Embryonic facial prominence (tissue), 1 donor: ENCODE data around the gene CUL2.
"Not testable (repeated sequence)": the region's sequence is repeated elsewhere in the genome, so short reads cannot be mapped to it uniquely, and the experiment has no call there.

ENCODE experiments used
- DNase-seq: peaks from one replicate; pipeline ENCODE4 v3.0.0-alpha.2; 2016; ENCODE audit errors: extremely low spot score

CUL2 gene

DNA sequence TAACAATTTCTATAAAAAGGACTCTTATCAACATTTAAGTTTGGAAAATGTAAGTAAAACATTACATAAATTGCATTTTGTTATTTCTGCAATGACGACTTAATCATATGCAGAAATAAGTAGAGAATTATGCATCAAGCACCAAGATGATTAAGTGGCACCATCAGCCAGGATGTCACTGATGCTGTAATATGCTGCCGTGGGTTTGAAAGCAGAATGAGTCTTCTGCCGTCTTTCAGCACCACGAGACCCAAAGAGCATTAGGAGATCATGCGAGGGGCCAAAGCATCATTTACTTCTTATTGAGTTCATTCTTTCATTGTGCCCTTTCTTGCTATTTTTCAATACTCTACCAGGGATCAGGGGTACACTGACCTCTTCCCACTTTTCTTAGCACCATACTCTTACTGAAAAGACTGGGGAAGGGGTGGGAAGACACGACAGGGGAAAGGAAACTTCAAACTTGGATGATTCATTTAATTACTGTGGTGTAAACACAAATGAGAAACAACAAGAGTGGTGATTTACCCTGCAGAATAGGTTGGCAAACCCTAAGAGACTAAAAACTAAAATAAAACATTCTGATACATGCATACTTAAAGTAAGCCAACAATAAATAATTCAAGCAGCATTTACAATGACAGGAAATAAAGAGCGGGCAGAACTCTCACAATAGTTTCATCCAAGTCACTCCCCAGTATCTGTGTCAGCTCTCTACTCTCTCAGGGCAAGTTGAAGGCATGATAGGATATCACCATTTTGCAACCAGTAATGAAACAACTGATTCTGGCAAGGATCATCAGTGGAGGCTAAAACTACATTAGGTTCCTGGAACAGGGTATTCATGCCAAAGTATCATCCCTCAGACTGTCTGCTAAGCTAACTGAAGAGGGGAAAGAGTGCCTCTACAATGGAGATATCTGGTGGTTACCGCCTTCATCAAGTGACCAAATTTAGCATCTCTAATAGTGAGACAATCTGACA lies 70.8 kb downstream of the CUL2 start:
- DNase-seq, result no peak

- DNase-seq, result no peak
Observed at GRCh38 chr10:35017608-35018007, 72.5 kb downstream of the CUL2 start.

GRCh38 chr10:35015843-35016408 lies 74.2 kb downstream of the CUL2 start:
- DNase-seq, result no peak

- no peak for DNase-seq
Observed at GRCh38 chr10:35012781-35013180, 77.4 kb downstream of the CUL2 start.

- DNase-seq, result no peak
Observed at GRCh38 chr10:35011771-35012191, 78.4 kb downstream of the CUL2 start.

DNA sequence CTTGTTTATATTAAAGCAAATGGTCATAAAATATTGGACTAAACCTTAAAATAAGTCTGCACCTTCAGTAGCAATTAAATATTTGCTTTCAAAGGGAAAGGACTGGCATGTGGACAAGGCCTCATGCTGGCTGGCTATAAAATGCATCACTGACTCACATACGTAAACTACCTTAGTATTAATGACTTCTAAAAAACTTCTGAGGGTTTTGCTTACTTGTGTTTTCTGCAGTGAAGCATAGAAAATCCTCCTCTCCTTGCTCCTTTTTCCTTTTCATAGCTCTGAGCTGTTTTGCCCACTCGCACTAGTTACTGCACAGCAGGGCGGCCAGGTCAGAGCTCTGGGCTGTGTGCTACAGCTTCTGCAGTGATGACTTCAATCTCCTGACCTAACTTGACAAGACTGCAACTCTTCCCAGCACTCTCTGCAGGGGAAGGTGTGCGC lies 82.3 kb downstream of the CUL2 start:
- DNase-seq, result no peak

- DNase-seq, result no peak
Observed at GRCh38 chr10:35006836-35007235, 83.3 kb downstream of the CUL2 start.

DNA sequence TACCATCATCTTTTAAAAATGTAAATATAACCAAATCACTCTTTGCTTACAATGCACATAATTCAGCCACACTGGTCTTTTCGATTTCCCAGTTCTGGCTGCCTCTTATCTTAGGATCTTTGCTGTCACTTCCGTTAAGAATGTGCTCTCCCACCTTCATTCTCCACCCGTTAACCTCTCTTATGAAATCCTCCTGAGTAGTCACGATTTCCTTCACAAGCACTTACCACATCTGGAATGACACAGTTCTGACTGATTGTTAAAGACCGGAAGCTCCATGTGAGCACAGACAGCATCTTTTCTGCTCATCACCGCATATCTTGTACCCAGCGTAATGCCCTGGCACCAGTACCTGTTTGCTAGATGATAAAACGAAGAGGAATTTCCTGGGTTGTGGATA lies 84.3 kb downstream of the CUL2 start:
- no peak for DNase-seq

DNA sequence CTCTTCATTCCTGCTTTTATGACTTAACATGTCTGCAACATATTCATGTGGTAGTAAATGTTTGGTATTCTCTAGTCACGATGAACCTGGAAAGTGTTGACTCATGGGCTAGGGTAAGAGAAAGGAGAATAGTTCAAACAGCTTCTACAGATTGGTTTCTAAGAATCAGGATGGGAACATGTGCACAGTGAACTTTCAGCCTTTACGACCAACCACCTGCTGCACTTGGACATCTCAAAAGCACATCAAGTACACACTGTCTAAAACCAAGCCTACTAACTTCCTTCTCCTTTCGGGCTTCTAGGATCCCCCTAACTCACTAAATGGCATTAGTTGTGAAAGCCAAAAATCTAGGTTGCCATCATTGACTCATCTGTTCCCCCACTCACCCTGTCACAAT lies 85.5 kb downstream of the CUL2 start:
- DNase-seq, result no peak

- DNase-seq, result no peak
Observed at GRCh38 chr10:35003906-35004305, 86.2 kb downstream of the CUL2 start.

GRCh38 chr10:35000936-35001335 lies 89.2 kb downstream of the CUL2 start:
- DNase-seq, result no peak

- DNase-seq, result no peak
Observed at GRCh38 chr10:34999532-34999931, 90.6 kb downstream of the CUL2 start.

DNA sequence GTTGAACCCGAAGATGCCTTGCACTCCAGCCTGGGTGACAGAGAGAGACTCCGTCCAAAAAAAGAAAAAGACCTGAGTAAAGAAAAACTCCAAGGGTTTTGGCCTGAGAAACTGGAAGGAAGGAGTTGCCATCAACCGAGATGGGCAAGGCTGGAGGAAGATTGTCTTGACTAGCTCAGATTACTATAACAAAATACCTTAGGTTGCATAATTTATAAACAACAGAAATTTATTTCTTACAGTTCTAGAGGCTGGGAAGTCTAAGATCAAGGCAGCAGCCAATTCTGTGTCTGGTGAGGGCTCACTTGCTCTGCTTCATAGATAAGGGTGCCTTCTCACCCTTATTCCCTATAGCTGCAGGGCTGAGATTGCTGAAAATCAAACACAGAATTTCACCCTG lies 91.2 kb downstream of the CUL2 start:
- no peak for DNase-seq

DNA sequence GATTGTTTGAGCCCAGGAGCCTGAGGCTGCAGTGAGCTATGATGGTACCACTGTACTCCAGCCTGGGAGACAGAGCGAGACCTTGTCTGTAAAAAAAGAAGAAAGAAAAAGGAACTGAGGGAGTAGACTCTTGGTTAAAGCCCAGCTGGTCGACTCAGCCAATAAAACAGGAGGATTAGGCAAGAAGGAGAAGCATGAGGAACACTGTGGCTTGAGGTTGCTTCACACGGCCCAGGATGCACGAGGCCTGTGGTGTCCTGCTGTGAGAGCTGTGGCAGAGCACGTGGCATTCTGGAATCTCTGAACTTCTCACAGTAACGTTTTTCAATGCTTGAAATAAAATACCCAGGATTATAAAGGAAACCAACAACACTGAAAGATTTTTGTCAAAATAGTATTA lies 93.3 kb downstream of the CUL2 start:
- no peak for DNase-seq

- DNase-seq, result no peak
Observed at GRCh38 chr10:34995925-34996324, 94.2 kb downstream of the CUL2 start.

DNA sequence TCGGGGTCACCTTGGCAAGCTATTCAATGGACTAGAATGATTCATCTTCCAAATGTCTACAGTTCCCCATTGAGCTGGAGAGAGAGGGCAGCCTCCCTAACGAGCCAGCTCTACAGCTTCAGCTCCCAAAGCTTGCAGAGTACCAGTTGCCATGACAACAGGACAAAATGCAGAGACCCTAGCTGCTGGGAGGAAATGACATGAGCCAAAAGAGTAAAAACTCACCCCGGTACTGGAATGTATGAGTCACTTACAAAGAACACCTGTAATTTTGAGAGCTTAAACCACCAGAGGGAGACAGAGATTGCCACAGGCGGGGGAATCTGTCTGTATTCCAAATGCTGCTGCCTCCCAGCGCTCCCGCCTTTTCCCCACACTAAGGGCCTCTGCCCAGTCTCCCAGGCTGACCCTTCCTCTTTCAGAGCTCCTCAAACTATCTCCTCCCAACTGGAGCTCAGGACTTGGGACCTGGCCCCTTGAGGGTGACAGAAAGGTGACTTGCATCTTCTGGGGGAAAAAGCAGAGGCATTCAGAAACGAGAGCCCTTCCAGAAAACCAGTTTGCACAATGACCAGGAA lies 95.5 kb downstream of the CUL2 start:
- peak; percentile 65 for DNase-seq

GRCh38 chr10:34993782-34994181 lies 96.4 kb downstream of the CUL2 start:
- no peak for DNase-seq

GRCh38 chr10:34991117-34991516 lies 99.0 kb downstream of the CUL2 start:
- not testable (repeated sequence) for DNase-seq

DNA sequence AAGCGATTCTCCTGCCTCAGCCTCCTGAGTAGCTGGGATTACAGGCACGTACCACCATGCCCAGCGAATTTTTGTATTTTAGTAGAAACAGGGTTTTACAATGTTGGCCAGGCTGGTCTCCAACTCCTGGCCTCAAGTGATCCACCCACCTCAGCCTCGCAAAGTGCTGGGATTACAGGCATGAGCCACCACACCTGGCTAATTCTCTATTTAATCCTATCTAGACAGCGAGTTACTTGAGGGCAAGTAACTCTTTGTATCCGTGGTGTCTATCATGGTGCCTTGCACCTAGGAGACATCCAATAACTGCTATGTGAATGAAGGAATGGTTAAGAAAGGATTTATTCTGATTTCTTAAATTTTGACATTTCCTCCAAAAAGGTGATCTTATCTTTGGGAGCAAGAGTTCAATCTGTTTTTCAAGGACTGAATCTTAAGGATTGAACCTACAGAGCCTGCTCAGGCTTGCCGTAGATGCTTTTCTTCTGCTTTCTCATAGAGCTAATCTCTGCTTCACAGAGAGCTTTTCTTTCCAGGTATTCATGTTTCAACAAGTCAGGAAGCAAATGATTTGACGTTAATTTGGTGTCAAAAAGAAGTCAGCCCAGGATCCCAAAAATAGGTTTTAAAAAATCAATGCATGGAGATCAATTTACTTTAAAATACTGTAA lies 101.6 kb downstream of the CUL2 start:
- no peak for DNase-seq

- no peak for DNase-seq
Observed at GRCh38 chr10:34985823-34986222, 104.3 kb downstream of the CUL2 start.

DNA sequence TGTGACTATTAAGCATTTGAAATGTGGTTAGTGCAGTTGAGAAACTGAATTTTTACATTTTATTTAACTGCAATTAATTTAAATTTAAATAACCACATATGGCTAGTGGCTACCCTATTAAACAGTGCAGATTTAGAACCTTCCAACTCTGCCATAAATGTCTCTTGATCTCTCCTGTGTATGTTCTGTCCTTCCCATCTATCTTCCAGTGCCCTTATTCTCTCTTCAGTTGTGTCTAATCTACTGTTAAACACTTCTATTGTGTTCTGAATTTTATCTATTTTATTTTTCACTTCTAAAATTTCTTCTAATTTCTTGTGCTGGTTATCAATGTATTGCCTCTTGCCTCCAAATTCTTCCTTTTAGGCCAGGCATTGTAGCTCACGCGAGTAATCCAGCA lies 105.0 kb downstream of the CUL2 start:
- DNase-seq, result no peak

DNA sequence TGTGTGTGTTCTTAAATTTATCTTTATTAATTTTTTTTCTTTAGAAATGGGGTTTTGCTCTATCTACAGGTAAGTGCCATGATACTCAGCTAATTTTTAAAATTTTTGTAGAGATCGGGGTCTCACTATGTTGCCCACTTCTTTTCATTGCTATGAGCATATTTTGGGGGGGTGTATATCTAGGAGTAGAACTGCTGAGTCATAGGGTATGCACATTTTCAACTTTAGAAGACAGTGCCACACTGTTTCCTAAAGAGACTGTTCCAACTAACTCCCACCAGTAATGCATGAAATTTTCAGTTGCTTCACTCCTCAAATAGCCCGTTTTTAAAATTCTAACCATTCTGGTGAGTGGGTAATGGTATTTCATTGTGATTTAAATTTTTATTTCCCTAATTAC lies 108.3 kb downstream of the CUL2 start:
- no peak for DNase-seq
